DND-41 (cell line): Measurements from ENCODE around the gene MCU.

Source experiments
- EZH2 ChIP-seq: IDR thresholded peaks from 3 replicates; pipeline ENCODE4 v1.6.1; 2012; ENCODE audit warnings: borderline replicate concordance, low read depth, mild to moderate bottlenecking, moderate library complexity, low read length, inconsistent platforms; ENCODE audit not compliant: severe bottlenecking
- TF ChIP-seq, protein P1 (sequence below): IDR thresholded peaks from 2 replicates; pipeline ENCODE4 v1.5.1; 2012; ENCODE audit warnings: borderline replicate concordance, low read length, moderate library complexity, mild to moderate bottlenecking; ENCODE audit not compliant: poor library complexity, severe bottlenecking; ENCODE audit errors: extremely low read depth

- TF ChIP-seq, protein P1, sequence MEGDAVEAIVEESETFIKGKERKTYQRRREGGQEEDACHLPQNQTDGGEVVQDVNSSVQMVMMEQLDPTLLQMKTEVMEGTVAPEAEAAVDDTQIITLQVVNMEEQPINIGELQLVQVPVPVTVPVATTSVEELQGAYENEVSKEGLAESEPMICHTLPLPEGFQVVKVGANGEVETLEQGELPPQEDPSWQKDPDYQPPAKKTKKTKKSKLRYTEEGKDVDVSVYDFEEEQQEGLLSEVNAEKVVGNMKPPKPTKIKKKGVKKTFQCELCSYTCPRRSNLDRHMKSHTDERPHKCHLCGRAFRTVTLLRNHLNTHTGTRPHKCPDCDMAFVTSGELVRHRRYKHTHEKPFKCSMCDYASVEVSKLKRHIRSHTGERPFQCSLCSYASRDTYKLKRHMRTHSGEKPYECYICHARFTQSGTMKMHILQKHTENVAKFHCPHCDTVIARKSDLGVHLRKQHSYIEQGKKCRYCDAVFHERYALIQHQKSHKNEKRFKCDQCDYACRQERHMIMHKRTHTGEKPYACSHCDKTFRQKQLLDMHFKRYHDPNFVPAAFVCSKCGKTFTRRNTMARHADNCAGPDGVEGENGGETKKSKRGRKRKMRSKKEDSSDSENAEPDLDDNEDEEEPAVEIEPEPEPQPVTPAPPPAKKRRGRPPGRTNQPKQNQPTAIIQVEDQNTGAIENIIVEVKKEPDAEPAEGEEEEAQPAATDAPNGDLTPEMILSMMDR, result no peak
- TF ChIP-seq EZH2, result no peak
Measured at GRCh38 chr10:72663971-72664370, 28.0 kb upstream of the MCU start.
